HT1080 (cell line): ENCODE results near the gene IRF2. TPM values are rescaled to one million over a fixed set of nuclear protein-coding genes. Genes with fewer than 3 reads are reported as not detected.

Experiments used
- DNase-seq: peaks from one replicate; pipeline ENCODE4 v3.0.0-alpha.2; 2015; ENCODE audit warnings: low read depth
- total RNA-seq: library from RNA; depleted of rRNA; stranded (reverse); fragments of >200 nt; shearing (Covaris generic); gene quantifications from 2 replicates; pipeline ENCODE4 v1.2.3, GENCODE V29; 2014

IRF2 gene
- total RNA-seq, 1 experiment from 2014 or later = 22.8 TPM

GRCh38 chr4:184409911-184410692 lies 64.2 kb downstream of the IRF2 start:
- no peak for DNase-seq

- DNase-seq = no peak
Measured at GRCh38 chr4:184409502-184409901, 64.8 kb downstream of the IRF2 start.

GRCh38 chr4:184408684-184409081 lies 65.7 kb downstream of the IRF2 start:
- DNase-seq = no peak

DNA sequence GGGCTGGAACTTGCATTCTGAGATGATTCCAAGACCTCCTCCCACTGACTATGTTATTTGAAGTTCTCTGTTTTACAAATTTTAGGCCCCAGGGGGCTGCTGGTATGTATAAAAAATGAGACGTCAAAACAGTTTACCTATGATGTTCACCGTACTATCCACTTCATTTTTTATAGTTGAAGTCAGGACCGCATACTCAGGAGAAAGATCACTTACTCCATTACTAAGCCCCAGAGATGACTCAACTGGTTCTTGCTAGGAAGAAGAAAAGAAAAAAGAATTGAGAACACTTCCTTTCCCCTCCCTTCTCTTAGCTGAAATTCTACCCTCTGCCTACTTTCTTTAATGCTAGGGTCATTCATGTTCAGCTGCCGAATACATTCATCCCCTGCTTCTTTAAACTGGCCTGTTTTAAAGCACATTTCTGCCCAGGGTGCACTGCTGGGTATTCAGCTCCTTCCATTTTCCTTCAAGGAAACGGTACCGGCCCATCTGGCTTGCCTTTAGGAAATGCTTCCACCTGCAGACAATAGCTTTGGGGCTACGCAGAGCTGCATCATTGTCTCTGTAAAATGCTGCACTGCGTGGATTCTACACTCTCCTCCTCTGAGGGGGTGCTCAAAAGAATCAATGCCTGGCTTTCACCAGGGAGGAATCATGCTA lies 66.2 kb downstream of the IRF2 start:
- DNase-seq = peak; percentile 82

GRCh38 chr4:184406958-184407391 lies 67.4 kb downstream of the IRF2 start:
- no peak for DNase-seq

GRCh38 chr4:184404047-184404446 lies 70.3 kb downstream of the IRF2 start:
- DNase-seq = no peak

- DNase-seq = no peak
Measured at GRCh38 chr4:184403384-184403781, 71.0 kb downstream of the IRF2 start.

DNA sequence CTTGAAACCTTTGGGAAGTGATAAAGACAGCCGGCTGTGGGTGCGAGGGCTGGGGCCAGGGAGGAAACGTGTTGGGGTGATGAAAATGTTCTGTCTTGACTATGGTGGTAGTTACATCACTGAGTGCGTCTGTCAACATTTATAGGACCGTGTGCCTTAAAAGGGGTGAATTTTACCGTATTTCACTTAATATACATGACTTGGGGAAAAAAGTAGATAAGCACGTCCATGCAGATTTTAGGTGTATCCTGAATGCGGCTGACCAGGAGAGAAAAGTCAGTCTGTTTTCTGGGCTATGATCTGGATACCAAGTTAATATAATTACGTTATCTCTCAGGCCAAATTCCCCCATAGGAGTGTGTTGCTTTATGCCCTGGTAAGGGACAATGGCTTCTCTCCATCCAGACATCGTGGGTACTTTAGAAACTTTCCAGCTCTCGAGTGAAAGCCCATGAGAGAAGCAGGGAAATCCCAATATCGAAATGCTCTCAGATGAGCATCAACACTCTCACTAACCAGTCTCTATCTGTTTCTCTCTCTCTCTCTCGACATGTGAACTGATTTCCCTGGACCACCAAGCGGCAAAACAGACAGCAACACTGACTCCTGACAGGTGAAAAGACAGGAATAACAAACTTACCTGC lies 71.5 kb downstream of the IRF2 start:
- DNase-seq = no peak

DNA sequence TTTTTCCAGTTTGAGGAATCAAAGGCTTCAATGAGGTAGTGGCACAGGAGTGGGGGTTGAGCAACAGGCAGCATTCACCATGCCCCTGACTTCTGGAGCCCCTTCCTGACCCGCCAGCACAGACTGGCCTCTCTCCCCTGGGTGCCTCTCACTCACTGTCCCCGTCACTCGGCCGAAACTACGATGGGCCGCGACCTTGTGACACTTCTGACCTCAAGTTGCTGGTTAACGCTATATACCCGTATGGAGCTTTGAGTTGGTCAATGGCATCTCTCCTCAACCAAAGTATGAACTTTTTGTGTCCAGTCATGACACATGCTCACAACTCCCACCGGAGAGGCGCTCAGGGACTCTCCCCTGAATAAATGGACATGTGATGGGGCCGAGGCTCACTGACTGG lies 72.1 kb downstream of the IRF2 start:
- no peak for DNase-seq

DNA sequence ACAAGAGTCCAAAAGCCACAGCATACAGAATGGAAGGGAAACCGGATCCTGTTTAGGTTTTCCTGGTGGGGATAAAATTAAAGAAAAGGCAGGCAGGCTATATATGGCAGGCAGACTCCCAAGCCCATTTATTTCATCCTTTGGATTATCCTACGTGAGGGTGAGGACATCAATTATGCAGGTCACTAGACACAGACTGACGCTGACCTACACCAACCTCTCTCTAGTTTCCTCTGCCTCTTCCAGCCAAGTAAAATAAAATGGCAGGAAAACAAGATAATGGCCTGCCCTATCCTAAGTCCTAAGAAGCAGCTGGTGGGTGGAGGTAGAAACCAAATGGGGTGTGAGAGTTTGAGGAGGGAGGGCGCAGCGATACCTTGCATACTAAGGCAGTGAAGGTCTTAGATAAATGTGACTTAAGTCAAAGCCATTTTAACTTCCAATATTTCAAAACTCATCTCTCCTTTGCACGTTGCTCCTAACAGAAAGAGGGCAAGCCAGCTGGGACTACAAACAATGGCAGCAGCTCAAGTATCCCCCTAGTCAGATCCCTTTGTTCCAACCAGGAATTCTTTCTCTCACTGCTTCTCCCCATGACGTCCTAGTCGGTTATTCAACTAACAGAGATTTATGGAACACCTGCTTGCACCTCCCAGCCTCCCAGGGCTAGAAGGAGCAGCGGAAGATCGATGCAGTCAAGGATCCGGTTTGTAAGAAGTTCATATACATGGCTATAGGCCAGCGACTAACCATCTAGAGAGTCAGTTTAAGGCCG lies 72.8 kb downstream of the IRF2 start:
- no peak for DNase-seq

- DNase-seq = no peak
Measured at GRCh38 chr4:184400891-184401290, 73.5 kb downstream of the IRF2 start.

DNA sequence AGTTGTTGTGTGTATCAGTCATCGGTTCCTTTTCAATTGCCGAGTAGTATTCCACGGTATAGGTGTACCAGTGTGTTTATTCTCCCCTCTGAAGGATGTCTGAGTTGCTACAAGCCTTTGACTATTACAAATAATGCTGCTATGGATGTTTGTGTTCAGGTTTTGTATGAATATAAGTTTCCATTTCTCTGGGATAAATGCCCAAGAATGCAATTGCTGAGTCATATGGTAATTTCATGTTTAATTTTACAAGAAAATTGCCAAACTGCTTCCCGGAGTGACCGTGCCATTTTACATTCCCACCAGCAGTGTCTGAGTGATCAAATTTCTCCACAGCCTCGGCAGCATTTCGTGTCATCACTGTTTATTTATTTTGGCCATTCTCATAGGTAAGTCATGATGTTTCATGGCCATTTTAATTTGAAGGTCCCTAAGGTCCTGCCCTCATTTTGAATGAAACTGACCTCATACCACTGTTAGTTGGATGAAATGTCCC lies 73.9 kb downstream of the IRF2 start:
- peak; percentile 71 for DNase-seq

DNA sequence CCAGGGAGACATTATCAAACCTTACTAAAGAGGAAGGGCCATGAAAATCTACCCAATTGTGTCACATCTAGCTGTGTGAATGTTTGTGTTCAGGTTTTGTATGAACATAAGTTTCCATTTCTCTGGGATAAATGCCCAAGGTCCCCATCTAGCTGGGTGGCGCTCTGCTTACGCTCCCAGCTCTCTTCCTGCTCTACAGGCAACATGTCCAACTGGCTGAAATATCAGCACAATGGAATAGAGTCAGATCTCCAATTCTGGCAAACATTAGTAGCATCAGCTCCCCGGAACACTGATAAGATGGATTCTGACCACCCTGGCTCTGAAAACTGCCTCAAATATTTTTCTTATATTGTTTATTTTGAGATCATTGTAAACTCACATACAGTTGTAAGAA lies 74.8 kb downstream of the IRF2 start:
- no peak for DNase-seq

DNA sequence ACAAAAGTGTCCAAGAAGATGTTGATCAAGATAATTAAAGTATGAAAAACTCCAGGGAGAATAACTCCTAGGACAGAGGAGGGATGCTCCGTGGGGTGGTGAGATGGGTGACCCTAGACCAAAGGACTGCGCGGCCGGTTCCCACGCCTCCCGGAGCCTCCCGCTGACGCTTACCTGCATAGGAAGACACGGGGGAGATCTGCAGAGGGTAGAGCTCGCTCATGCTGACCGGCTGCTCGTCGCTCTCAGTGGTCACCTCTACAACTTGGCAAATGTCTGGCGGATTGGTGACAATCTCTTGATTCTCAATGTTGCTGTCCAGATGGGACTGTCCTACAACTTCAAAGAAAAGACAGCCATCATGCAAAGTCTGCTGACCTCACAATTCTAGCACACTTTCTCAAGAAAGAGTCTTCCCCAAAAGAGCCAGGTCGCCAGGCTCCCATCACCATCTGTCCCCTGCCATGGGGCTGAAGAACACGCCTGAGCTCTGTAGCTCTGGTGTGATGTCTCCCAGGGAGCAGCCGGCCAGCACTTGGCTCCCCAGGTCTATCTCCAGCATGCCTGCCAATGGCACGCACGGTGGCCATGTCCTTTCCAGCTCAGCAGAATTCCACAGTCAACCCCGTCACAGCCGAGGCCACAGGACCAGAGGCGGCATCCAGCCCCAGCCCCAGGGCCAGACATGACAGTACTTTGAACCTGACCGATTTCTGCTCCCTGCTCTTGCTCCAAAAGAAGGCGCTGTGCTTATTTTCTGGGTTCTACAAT lies 75.4 kb downstream of the IRF2 start:
- DNase-seq = no peak

DNA sequence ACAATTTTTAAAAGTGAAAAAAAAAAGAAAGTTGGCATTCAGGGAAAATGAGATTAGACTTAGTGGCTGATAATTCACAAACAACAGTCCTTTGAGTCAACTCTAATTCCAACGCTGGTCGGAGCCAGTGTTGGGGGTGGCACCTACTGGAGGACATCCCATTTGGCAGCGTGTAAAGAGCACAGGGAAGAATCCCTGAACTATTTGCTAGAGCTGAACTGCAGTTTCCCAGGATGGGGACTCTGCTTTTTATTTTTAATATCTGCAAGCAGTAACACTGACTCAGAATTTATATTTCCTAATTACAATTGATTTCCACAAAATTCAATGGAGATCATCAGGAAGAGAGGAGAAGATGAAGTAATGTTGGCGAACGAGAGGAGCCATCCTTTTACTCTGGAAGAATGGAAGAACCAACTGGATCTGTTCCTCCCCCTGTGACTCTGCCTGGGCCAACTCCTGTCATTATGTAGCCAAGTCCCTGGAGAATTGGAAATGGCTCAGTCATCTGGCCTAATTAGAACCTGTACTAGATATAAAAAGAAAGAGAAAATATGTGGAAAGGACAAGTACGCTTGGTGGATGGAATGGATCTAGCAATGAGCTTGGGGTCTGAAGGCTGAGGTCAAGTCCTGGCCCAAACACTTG lies 76.7 kb downstream of the IRF2 start:
- no peak for DNase-seq

GRCh38 chr4:184396570-184397515 lies 77.5 kb downstream of the IRF2 start:
- no peak for DNase-seq

- DNase-seq = no peak
Measured at GRCh38 chr4:184395971-184396391, 78.4 kb downstream of the IRF2 start.

GRCh38 chr4:184395451-184395917 lies 78.9 kb downstream of the IRF2 start:
- DNase-seq = no peak
